Measurements from ENCODE around the gene DCAF15.
A peak's percentile ranks its signal among the peaks of the same experiment; 100 is the strongest.

Gene DCAF15

GRCh38 chr19:13937479-13938300 is 14.6 kb upstream of the DCAF15 start:
- no peak for TF ChIP-seq CTCF (IDR thresholded peaks at IDR 0.05; ENCODE audit: control insufficient read depth, extremely low read depth, insufficient read depth)
- H3K4me3 ChIP-seq (ENCODE audit: low read depth, low read length): no peak overlapping the region
- no peak for DNase-seq (ENCODE audit: low read depth)

- no peak for DNase-seq (ENCODE audit: low read depth)
- no peak for TF ChIP-seq CTCF (IDR thresholded peaks at IDR 0.05; ENCODE audit: control insufficient read depth, extremely low read depth, insufficient read depth)
- H3K4me3 ChIP-seq (ENCODE audit: low read depth, low read length): no peak within 1 kb of the TSS
Measured at GRCh38 chr19:13938301-13939064, 13.8 kb upstream of the DCAF15 start, which contains the start of gene PODNL1. Gene PODNL1, minus strand, starts transcription at chr19:13938417. Its CDS starts 236 bp downstream, at chr19:13938181.

GRCh38 chr19:13942023-13942684 is 10.2 kb upstream of the DCAF15 start:
- no peak for TF ChIP-seq CTCF (IDR thresholded peaks at IDR 0.05; ENCODE audit: control insufficient read depth, extremely low read depth, insufficient read depth)
- no peak for DNase-seq (ENCODE audit: low read depth)

GRCh38 chr19:13946414-13946813 is 5.9 kb upstream of the DCAF15 start:
- no peak overlapping the region for H3K4me3 ChIP-seq (ENCODE audit: low read depth, low read length)
- no peak for TF ChIP-seq CTCF (IDR thresholded peaks at IDR 0.05; ENCODE audit: control insufficient read depth, extremely low read depth, insufficient read depth)
- no peak for DNase-seq (ENCODE audit: low read depth)

More at GRCh38 chr19:13942023-13942684, 10.2 kb upstream of the DCAF15 start:
- H3K4me3 ChIP-seq (ENCODE audit: low read depth, low read length): no peak overlapping the region

- DNase-seq (ENCODE audit: low read depth): no peak
- no peak for TF ChIP-seq CTCF (IDR thresholded peaks at IDR 0.05; ENCODE audit: control insufficient read depth, extremely low read depth, insufficient read depth)
- H3K4me3 ChIP-seq (ENCODE audit: low read depth, low read length): no peak overlapping the region
Measured at GRCh38 chr19:13951043-13951442, 1.3 kb upstream of the DCAF15 start.

- no peak for TF ChIP-seq CTCF (IDR thresholded peaks at IDR 0.05; ENCODE audit: control insufficient read depth, extremely low read depth, insufficient read depth)
- no peak for DNase-seq (ENCODE audit: low read depth)
- H3K4me3 ChIP-seq (ENCODE audit: low read depth, low read length): peak overlapping the region; percentile 37
Measured at GRCh38 chr19:13951799-13952153, 533 bp upstream of the DCAF15 start.
